Measurements from ENCODE around the gene TMEM178B.

DNA sequence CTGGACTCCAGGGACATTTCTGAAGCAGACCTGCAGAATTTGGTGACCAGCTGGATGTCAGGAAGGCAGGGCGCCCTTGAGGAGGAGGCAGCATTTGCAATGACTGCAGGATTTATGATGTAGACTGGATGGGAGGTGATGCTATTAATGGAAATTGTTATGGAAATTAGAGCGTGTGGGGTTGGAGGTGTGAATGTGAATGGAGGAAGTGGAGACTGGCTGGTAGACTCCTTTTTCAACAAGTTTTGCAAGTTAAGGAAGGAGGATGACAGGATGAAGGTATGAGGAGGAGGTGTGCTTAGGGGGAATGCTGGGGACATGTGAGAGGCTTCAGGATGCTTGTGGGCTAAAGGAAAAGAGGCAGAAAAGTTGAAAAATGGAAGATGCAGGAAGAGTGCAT, 137.0 kb downstream of the TMEM178B start:
- TF ChIP-seq POLR2AphosphoS5 (IDR thresholded peaks at IDR 0.05) (no peak), EP300 (IDR thresholded peaks at IDR 0.05) (no peak)

Data from sigmoid colon (tissue), 4 donors.